NCI-H2081 treated with DMSO at 0.1 percent for 48 hours (cell line): ENCODE data around the gene TIMM44.
"Not testable (repeated sequence)": the region's sequence is repeated elsewhere in the genome, so short reads cannot be mapped to it uniquely, and the experiment has no call there.

ENCODE experiments used
- DNase-seq: peaks from one replicate; lab custom pipeline; 2025; lab: John Stamatoyannopoulos, UW

TIMM44 gene

DNA sequence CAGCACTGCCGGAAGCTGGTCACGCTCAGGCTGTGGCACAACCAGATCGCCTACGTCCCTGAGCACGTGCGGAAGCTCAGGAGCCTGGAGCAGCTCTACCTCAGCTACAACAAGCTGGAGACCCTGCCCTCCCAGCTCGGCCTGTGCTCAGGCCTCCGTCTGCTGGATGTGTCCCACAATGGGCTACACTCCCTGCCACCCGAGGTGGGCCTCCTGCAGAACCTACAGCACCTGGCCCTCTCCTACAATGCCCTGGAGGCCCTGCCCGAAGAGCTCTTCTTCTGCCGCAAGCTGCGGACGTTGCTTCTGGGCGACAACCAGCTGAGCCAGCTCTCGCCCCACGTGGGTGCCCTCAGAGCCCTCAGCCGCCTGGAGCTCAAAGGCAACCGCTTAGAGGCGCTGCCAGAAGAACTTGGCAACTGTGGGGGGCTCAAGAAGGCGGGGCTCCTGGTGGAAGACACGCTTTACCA is 43.0 kb downstream of the TIMM44 start:
- no peak for DNase-seq

DNA sequence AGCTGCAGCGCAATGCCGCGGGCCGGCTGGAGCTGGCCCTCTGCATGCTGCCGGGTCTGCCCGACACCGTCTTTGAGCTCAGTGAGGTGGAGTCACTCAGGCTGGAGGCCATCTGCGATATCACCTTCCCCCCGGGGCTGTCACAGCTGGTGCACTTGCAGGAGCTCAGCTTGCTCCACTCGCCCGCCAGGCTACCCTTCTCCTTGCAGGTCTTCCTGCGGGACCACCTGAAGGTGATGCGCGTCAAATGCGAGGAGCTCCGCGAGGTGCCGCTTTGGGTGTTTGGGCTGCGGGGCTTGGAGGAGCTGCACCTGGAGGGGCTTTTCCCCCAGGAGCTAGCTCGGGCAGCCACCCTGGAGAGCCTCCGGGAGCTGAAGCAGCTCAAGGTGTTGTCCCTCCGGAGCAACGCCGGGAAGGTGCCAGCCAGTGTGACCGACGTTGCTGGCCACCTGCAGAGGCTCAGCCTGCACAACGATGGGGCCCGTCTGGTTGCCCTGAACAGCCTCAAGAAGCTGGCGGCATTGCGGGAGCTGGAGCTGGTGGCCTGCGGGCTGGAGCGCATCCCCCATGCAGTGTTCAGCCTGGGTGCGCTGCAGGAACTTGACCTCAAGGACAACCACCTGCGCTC is 43.6 kb downstream of the TIMM44 start:
- DNase-seq, result no peak

DNA sequence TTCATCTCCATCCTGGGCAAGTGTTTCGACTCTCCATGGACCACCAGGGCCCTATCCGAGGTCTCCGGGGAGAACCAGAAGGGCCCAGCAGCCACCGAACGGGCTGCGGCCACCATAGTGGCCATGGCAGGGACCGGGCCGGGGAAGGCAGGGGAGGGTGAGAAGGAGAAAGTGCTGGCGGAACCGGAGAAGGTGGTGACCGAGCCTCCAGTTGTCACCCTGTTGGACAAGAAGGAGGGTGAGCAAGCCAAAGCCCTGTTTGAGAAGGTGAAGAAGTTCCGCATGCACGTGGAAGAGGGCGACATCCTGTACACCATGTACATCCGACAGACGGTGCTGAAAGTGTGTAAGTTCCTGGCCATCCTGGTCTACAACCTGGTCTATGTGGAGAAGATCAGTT is 44.5 kb downstream of the TIMM44 start:
- DNase-seq, result no peak

DNA sequence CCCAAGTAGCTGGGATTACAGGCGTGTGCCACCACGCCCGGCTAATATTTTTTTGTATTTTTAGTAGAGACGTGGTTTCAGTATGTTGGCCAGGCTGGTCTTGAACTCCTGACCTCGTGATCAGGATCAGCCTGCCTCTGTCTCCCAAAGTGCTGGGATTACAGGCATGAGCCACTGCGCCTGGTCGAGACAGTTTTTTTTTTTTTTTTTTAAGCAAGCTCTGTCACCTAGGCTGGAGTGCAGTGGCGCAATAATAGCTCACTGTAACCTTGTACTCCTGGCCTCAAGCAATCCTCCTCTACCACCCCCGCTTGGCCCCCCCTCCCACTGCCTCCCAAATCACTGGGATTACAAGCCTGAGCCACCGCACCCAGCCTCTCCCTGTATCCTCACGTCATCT is 46.2 kb downstream of the TIMM44 start:
- DNase-seq, result no peak

DNA sequence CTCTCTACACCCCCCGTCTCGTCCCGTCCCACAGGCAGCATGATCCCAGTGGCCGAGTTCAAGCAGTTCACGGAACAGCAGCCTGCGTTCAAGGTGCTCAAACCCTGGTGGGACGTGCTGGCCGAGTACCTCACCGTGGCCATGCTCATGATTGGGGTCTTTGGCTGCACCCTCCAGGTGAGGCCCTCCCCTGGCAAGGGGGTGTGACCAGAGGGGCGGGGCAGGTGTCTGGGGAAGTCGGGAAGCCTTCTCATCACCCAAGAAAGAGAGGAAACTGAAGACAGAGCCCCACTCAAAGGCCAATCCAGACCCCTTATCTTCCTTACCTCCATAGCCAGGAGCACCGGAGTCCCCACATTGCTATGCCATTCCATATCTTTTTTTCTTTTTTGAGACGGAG is 47.9 kb downstream of the TIMM44 start:
- DNase-seq, result no peak

DNA sequence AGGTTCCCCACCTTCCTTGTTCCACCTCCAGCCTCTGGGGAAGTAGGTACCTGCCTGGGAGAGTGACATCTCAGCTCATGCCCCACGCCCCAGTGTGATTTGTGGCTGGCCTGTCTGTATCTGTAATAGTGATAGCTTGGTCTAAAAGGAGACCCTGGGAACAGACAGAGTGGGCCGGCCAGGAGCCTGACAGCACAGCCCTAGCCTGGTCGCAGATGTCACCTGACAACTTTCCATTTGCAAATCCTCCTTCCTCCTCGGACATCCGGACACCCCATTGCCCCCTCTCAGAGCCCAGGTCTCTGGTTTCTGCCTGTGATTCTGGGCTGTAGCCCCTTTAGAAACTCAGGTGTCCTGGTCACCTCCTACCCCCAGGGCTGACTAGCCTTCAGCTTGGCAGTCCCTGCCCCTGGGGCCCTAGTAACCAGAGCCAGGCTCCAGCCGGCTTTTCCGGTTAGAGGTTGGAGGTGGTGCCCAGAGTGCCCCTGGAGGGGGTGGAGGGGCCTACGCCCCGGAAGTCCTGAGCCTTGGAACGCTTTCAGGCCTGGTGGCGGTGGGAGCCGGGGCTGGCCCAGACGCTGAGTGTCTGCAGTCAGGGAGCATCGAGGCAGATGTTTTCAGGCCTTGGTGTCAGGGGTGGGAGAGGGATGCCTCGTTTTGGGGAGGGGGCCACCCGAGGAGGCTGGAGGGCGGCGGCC is 48.7 kb downstream of the TIMM44 start:
- DNase-seq, result no peak

DNA sequence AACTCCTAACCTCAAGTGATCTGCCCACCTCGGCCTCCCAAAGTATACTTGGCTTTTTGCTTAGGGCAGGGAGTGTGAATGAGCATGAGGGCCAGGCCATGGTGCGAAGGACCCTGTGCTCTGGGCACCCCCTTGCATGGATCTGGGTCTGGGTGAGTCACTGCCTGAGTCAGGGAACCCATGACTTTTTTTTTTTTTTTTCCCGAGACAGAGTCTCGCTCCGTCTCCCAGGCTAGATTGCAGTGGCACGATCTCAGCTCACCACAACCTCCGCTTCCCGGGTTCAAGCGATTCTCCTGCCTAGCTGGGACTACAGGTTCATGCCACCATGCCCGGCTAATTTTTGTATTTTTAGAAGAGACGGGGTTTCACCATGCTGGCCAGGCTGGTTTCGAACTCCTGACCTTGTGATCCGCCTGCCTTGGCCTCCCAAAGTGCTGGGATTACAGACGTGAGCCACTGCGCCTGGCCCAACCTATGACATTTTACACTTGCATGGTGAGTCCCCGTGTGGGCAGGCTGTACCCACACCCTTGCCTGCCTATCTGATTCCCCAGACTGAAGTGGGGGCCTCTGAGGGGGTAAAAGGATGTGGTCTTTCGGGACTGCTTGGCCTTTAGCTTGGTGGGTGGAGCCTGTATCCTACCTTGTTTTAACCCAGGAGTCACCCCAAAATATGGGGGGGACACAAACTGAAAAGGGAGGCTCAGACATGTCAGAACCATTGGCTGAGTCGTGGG is 49.9 kb downstream of the TIMM44 start:
- DNase-seq, result not testable (repeated sequence)

DNA sequence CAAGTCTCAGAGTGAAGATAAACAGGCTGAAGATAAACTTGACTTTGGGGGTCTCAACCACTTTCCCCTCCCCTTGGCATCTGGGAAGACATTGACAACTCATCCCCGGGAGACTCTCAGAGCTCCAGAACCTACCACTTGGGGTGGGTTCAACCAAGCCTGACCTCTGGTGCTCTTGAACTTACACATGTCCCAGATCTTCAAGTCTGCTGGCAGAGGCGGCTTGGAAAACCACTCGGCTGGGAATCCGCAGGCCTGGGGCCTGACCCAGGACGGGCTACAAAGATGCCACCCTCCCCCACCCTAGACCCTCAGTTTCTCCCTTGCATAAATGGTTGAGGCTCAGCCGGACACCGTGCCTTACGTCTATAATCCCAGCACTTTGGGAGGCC is 54.6 kb downstream of the TIMM44 start:
- no peak for DNase-seq

DNA sequence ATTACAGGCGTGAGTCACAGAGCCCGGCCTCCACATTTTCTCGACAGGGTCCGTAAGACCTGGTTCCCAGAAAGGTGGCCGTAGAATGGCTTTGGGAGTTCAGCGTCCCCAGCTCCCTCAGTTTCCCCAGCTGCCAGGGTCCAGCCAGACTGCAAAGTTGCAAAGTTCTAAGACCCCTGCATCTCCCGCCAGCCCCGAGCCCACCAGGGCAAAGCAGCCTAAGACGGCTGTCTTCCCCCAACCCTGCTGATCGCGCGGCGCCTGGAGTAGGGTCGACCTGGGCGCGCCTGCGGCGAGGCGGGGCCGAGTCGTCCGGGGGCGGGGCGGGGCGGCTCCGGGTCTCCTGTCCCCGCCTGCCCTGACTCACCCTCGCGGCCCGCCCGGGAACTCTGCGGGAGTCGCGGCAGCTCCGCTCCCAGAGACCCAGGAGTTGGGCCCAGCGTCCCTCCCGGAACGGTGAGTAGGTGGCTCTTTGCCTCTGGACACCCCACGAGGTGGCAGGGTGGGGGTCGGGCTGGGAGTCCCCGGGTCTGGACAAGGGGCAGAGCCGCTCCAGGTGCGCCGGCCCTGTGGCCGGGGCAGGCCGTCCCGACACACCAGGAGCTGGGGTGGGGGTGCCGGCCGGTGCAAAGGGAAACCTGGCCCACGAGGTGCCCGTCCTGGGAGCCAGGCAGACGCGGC is 55.2 kb downstream of the TIMM44 start, which contains the start of gene LRRC8E:
Gene LRRC8E, plus strand, starts transcription at position 366 of the 681 bp plus-strand sequence. CDS start 7,094 bp downstream, outside the sequence.
- DNase-seq, result no peak

DNA sequence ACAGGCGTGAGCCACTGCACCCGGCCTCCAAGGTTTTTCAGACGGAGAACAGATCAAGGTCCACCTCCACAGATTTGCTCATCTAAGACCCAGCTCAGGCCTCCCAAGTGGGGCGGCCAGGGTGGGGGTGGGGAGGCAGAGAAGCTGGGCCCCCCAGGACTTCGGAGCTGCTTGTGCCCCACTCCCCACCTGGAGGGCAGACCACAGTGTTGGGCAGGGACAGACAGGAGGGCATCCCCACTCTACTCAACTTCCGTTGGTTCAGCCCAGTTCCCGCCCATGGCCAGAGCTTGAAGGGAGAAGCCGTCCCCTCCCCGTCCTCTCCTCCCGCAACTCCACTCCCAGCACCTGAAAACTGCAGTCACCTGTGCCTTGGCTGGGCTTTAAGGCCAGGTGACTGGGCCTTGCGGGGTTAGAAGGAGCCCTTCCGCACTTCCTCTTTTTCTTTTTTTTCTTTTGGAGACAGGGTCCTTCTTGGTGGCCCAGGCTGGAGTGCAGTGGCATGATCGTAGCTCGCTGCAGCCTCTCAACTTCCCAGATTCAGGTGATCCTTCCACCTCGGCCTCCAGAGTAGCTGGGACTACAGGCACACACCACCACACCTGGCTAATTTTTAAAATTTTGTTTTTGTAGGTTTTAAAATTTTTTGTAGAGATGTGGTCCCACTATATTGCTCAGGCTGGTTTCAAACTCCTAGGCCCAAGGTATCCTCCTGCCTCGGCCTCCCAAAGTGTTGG is 55.9 kb downstream of the TIMM44 start:
- DNase-seq, result no peak

DNA sequence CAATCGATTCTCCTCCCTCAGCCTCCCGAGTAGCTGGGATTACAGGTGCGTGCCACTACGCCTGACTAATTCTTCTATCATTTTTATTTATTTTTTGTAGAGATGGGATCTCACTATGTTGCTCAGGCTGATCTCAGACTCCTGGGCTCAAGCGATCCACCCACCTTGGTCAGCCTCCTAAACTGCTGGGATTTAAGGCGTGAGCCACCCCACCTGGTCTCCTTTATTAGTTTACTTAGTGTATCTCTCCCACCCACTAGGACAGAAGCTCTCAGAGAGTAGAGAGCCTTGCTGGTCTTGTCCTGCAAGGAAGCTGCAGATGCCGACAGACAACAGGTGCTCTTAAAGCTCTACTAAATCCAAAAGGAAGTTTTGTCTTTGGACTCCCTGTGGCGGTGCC is 57.6 kb downstream of the TIMM44 start:
- DNase-seq, result no peak

DNA sequence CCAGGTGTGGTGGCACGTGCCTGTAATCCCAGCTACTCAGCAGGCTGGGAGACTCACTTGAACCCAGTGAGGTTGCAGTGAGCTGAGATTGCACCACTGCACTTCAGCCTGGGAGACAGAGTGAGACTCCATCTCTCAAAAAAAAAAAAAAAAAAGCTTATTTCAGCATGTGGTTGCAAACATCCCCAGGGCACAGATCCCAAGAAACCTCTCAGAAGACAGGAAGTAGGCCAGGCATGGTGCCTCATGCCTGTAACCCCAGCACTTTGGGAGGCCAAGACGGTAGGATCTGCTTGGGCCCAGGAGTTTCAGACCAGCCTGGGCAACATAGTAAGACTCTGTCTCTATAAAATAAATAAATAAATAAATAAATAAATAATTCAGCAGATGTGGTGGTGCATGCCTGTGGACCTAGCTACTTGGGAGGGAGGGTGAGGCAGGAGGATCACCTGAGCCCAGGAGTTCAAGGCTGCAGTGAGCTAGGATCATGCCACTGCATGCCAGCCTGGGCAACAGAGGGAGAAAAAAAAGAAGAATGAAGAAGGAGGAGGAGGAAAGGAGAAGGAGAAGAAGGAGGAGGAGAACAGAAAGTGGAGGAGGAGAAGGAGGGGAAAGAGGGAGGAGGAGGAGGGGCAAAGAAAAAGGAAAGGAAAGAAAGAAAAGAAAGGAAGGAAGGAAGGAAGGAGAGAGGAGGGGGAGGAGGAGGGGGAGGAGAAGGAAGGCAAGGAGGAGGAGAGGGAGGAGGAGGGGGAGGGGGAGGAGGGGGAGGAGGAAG is 59.5 kb downstream of the TIMM44 start:
- DNase-seq, result no peak

DNA sequence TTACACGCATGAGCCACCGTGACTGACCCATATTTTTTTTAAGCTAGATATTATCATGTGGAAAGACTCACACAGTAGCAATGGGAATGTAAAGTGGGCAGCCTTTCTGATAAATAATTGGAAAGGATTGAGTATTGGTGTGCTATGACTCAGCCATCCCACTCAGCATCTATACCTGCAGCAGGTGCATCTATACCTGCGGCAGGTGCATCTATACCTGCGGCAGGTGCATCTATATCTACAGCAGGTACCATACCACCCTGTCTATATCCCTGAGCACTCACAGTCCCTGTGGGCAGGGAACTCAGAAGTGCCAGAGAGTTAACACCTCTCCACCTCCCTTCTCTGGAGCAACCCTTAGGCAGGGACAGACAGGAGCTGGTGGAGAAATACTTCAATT is 60.4 kb downstream of the TIMM44 start:
- DNase-seq, result no peak

DNA sequence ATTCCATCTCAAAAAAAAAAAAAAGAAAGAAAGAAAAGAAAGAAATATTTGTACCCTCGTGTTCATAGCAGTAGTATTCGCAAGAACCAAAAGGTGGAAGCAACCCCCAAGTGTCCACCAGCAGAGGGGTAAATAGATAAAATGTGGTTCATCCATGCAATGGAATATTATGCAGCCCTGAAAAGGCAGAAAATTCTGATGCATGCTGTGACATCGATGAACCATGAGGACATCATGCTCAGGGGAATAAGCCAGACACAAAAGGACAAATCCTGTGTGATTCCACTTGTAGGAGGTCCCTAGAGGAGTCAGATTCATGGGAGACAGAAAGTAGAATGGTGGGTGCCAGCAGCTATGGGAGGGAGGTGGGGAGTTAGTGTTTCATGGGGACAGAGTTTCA is 61.6 kb downstream of the TIMM44 start:
- no peak for DNase-seq

DNA sequence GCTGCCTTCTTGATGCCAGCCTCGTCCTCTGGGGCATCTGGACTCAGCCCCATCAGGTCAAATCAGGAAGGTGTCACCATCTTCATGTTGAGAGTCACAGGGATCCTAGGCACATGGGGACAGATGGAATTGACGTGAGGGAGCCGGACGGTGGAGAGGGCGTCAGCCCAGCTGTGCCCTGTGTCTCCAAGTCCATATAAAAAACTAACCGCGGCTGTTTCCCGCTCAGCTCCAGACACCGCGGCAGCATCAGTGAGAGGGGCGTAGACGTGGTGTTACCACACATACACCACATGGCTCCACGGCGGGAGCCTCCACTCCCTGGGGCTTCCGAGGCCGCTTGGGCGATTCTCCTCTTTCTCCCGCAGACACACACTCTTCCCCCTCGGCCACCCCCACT is 63.6 kb downstream of the TIMM44 start:
- no peak for DNase-seq

DNA sequence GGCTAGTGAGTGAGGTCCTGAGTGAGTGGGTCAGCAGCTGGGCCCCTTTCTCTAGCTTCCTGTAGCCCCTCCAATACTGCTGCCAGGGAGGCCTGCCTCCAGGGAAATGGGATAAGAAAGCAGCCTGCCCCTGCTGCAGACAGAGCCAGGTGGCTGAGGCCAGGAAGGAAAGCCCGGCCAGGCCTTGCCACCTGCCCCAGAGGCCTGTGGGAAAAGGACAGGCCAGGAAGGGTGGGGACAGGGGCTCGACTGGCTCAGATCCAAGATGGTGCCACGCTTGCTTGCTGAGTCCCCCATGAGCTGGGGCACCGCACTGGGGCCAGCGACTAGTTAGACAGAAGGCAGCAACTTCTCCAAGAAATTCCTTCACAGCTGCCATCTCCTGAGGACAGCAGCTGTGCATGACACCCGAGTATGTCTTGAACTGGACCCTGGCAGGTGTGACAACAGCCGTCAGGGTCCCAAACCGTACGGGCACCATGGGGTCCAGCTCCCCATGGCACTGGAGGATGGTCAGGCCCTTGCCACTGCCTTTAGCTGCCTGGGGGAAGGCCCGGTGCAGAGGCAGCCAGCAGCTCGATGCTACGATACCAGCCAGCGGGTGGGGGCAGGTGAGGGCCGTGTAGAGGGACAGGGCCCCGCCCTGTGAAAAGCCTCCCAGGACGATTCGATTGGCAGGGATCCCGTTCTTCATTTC is 64.2 kb downstream of the TIMM44 start:
- DNase-seq, result no peak

DNA sequence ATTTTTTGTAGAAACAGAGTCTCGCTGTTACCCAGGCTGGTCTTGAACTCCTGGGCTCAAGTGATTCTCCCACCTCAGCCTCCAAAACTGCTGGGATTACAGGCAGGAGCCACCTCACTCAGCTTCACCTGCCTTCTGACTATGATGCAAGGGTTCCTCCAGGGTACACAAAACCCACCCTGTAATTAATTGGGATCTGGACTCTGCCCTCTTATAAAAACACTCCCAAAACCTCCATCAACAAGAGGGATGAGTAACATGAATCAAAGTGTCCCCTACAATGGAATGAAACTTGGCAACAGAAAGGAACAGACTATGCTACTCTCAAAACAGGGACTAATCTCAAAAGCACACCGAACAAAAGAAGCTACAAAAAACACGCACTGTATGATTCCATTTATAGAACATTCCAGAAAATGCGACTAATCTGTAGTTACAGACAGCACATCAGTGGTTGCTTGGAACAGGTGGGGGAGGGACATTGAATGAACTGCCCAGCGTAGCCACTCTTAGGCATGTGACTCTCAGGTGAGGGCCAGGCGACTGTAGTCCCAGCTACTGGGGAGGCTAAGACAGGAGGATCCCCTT is 66.1 kb downstream of the TIMM44 start:
- no peak for DNase-seq
